T-helper 17 cell (primary cell): ENCODE measurements around the gene SUB1. TPM values are rescaled to one million over a fixed set of nuclear protein-coding genes. Genes with fewer than 3 reads are reported as not detected.
"Not testable (repeated sequence)": the region's sequence is repeated elsewhere in the genome, so short reads cannot be mapped to it uniquely, and the experiment has no call there.

ENCODE experiments used
- ATAC-seq: fragments of 150-1000 bp; cut with Tn5 transposase; 2 replicates; pipeline ENCODE4 v1.10.0; 2021; ENCODE audit warnings: mild to moderate bottlenecking, moderate library complexity
- DNase-seq, 3 donors: peaks; one replicate each; pipeline versions ENCODE4 v3.0.0 to v3.0.0-alpha.2; 2020 to 2021
- H3K9me3 ChIP-seq: one replicate; pipeline ENCODE4 v1.7.0; 2013; ENCODE audit warnings: low read length, mild to moderate bottlenecking; ENCODE audit not compliant: control insufficient read depth, poor library complexity, severe bottlenecking
- H3K27ac Mint-ChIP-seq: one replicate; pipeline ENCODE4 v1.8.0; 2022; ENCODE audit warnings: mild to moderate bottlenecking, moderate library complexity, mixed read lengths
- H3K27me3 Mint-ChIP-seq: one replicate; pipeline ENCODE4 v1.8.0; 2022; ENCODE audit warnings: mixed read lengths
- H3K36me3 Mint-ChIP-seq: one replicate; pipeline ENCODE4 v1.8.0; 2022; ENCODE audit warnings: low read depth, mixed read lengths
- H3K4me1 Mint-ChIP-seq: one replicate; pipeline ENCODE4 v1.8.0; 2022; ENCODE audit warnings: mild to moderate bottlenecking, mixed read lengths
- H3K4me3 Mint-ChIP-seq: one replicate; pipeline ENCODE4 v1.8.0; 2022; ENCODE audit warnings: mild to moderate bottlenecking, moderate library complexity, mixed read lengths
- total RNA-seq, 4 donors: library from RNA in 2 of 4; stranded (reverse) in 2 of 4; gene quantifications; one replicate each; pipeline ENCODE4 v1.2.3 and lab custom pipeline; 2022 to 2026

SUB1 gene
- total RNA-seq (100 to 1,000 TPM; 311 to 325 TPM), total RNA-seq (lab: John Stamatoyannopoulos, UW) (268 to 320 reads per million in 2 donors)

GRCh38 chr5:32585446-32586275 lies at the start of gene SUB1:
TSS of gene SUB1 (plus strand) at chr5:32585557. CDS start at chr5:32588513, 2,956 bp downstream.
- ATAC-seq (peak; percentile 90), DNase-seq (peak; percentile 89 to 91 (median 90))
- H3K4me3 Mint-ChIP-seq, result peak within 1 kb of the TSS; percentile 99
- H3K36me3 Mint-ChIP-seq, result peaks cover 3% of the 10 kb centered on the region
- H3K4me1 Mint-ChIP-seq, result peaks cover 58% of the 10 kb centered on the region
- no peaks in the 10 kb centered on the region for H3K9me3 ChIP-seq
- H3K27ac Mint-ChIP-seq, result peak within 1 kb of the TSS; percentile 97
- H3K27me3 Mint-ChIP-seq, result no peaks in the 10 kb centered on the region

- H3K9me3 ChIP-seq, result no peaks in the 10 kb centered on the region
- ATAC-seq (no peak), DNase-seq (no peak)
- H3K27ac Mint-ChIP-seq, result peak overlapping the region; percentile 60
- H3K36me3 Mint-ChIP-seq, result no peaks in the 10 kb centered on the region
- no peaks in the 10 kb centered on the region for H3K27me3 Mint-ChIP-seq
- no peak overlapping the region for H3K4me3 Mint-ChIP-seq
- peaks cover 50% of the 10 kb centered on the region for H3K4me1 Mint-ChIP-seq
Measured at GRCh38 chr5:32536246-32536645, 49.1 kb upstream of the SUB1 start.

- peak; percentile 28 for ATAC-seq
- not testable (repeated sequence) for H3K27me3 Mint-ChIP-seq
Measured at GRCh38 chr5:32537437-32538029, 47.8 kb upstream of the SUB1 start.

GRCh38 chr5:32538031-32538547 lies 47.3 kb upstream of the SUB1 start:
- Mint-ChIP-seq H3K4me1 (peaks cover 43% of the 10 kb centered on the region), H3K4me3 (no peak overlapping the region), H3K27ac (peak overlapping the region; percentile 85), H3K27me3 (no peaks in the 10 kb centered on the region), H3K36me3 (no peaks in the 10 kb centered on the region)
- peak; percentile 86 for ATAC-seq
- H3K9me3 ChIP-seq, result no peaks in the 10 kb centered on the region
- peak in 1 of 3 donors; percentile 13 for DNase-seq

More at GRCh38 chr5:32537437-32538029, 47.8 kb upstream of the SUB1 start:
- Mint-ChIP-seq H3K4me1 (peaks cover 41% of the 10 kb centered on the region), H3K4me3 (peak overlapping the region; percentile 41), H3K27ac (peak overlapping the region; percentile 85)
- DNase-seq, H3K9me3 ChIP-seq, H3K36me3 Mint-ChIP-seq: not testable (repeated sequence)

- Mint-ChIP-seq H3K4me1 (peaks cover 43% of the 10 kb centered on the region), H3K4me3 (no peak overlapping the region), H3K27ac (no peak overlapping the region), H3K36me3 (no peaks in the 10 kb centered on the region), H3K27me3 (no peaks in the 10 kb centered on the region)
- H3K9me3 ChIP-seq, result no peaks in the 10 kb centered on the region
- DNase-seq (no peak), ATAC-seq (no peak)
Measured at GRCh38 chr5:32539981-32540845, 45.1 kb upstream of the SUB1 start.

GRCh38 chr5:32541241-32541640 lies 44.1 kb upstream of the SUB1 start:
- Mint-ChIP-seq H3K4me3 (no peak overlapping the region), H3K4me1 (peaks cover 40% of the 10 kb centered on the region), H3K27ac (no peak overlapping the region)

GRCh38 chr5:32542216-32543059 lies 42.9 kb upstream of the SUB1 start:
- no peak overlapping the region for H3K27ac Mint-ChIP-seq
- no peaks in the 10 kb centered on the region for H3K27me3 Mint-ChIP-seq
- DNase-seq (no peak), ATAC-seq (peak; percentile 27)
- H3K36me3 Mint-ChIP-seq, result no peaks in the 10 kb centered on the region
- H3K4me1 Mint-ChIP-seq, result peaks cover 32% of the 10 kb centered on the region
- H3K4me3 Mint-ChIP-seq, result no peak overlapping the region
- H3K9me3 ChIP-seq, result no peaks in the 10 kb centered on the region

More at GRCh38 chr5:32541241-32541640, 44.1 kb upstream of the SUB1 start:
- no peaks in the 10 kb centered on the region for H3K27me3 Mint-ChIP-seq
- DNase-seq (no peak), ATAC-seq (no peak)
- no peaks in the 10 kb centered on the region for H3K9me3 ChIP-seq
- H3K36me3 Mint-ChIP-seq, result no peaks in the 10 kb centered on the region

- DNase-seq (no peak), ATAC-seq (no peak)
- H3K9me3 ChIP-seq, result no peaks in the 10 kb centered on the region
- Mint-ChIP-seq H3K27me3 (no peaks in the 10 kb centered on the region), H3K27ac (no peak overlapping the region), H3K4me1 (peaks cover 25% of the 10 kb centered on the region), H3K36me3 (no peaks in the 10 kb centered on the region), H3K4me3 (no peak overlapping the region)
Measured at GRCh38 chr5:32543291-32543690, 42.1 kb upstream of the SUB1 start.

GRCh38 chr5:32545102-32545800 lies 40.1 kb upstream of the SUB1 start:
- Mint-ChIP-seq H3K27me3 (no peaks in the 10 kb centered on the region), H3K4me3 (no peak overlapping the region), H3K27ac (no peak overlapping the region), H3K36me3 (no peaks in the 10 kb centered on the region), H3K4me1 (peaks cover 14% of the 10 kb centered on the region)
- H3K9me3 ChIP-seq, result no peaks in the 10 kb centered on the region
- ATAC-seq (no peak), DNase-seq (no peak)

- no peak overlapping the region for H3K27ac Mint-ChIP-seq
- no peak for DNase-seq
- no peaks in the 10 kb centered on the region for H3K27me3 Mint-ChIP-seq
- no peak overlapping the region for H3K4me3 Mint-ChIP-seq
- ATAC-seq, result no peak
- no peaks in the 10 kb centered on the region for H3K36me3 Mint-ChIP-seq
- no peaks in the 10 kb centered on the region for H3K9me3 ChIP-seq
- H3K4me1 Mint-ChIP-seq, result peaks cover 6% of the 10 kb centered on the region
Measured at GRCh38 chr5:32551194-32551593, 34.2 kb upstream of the SUB1 start.

GRCh38 chr5:32551865-32552264 lies 33.5 kb upstream of the SUB1 start:
- Mint-ChIP-seq H3K27me3 (no peaks in the 10 kb centered on the region), H3K36me3 (no peaks in the 10 kb centered on the region), H3K4me1 (peaks cover 6% of the 10 kb centered on the region), H3K27ac (no peak overlapping the region), H3K4me3 (no peak overlapping the region)
- DNase-seq (no peak), ATAC-seq (no peak)
- no peaks in the 10 kb centered on the region for H3K9me3 ChIP-seq

GRCh38 chr5:32552491-32552890 lies 32.9 kb upstream of the SUB1 start:
- H3K27ac Mint-ChIP-seq, H3K4me3 Mint-ChIP-seq, H3K4me1 Mint-ChIP-seq, ATAC-seq, DNase-seq, H3K27me3 Mint-ChIP-seq, H3K36me3 Mint-ChIP-seq, H3K9me3 ChIP-seq: not testable (repeated sequence)
